ENCODE measurements around the gene SMIM24. TPM values are rescaled to one million over a fixed set of nuclear protein-coding genes. Genes with fewer than 3 reads are reported as not detected.

Gene SMIM24
- total RNA-seq, 2 experiments from 2014 or later: not detected

DNA sequence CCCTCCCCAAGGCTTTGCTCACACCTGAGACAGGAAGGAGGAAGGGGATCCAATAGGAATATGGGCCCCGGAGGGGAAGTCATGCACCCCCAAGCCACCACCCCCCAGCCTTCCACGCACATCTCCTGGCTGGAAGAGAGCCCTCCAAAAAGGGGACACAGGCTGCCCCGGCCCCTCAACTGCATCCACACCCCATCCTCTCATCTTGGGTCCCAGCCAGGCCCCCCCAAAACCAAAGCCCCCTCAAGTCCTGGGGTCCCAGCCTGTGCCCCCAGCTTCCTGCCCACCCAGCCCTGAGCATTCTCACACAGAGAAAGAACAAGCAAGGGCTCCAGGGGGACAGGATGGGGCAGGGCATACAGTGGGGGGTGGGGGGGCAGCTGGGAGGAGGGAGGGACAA, 12.1 kb downstream of the SMIM24 start:
- CTCF ChIA-PET: no interaction called here
- TF ChIP-seq CTCF (IDR thresholded peaks at IDR 0.05): no peak
- Histone ChIP-seq H3K9me3 (ENCODE audit: control insufficient read depth in 1 of 2, insufficient read depth in 1 of 2, low read length in 2 of 2) (no peaks in the 10 kb centered on the region), H3K27me3 (ENCODE audit: control insufficient read depth in 1 of 2, insufficient read depth in 2 of 2, low read length in 2 of 2) (no peaks in the 10 kb centered on the region), H3K36me3 (ENCODE audit: insufficient read depth, low read length) (no peaks in the 10 kb centered on the region), H3K4me1 (ENCODE audit: insufficient read depth, low read length) (no peaks in the 10 kb centered on the region), H3K27ac (ENCODE audit: low read depth in 1 of 2, low read length in 2 of 2) (no peak overlapping the region), H3K4me3 (ENCODE audit: low read length) (no peak overlapping the region)
- H3K36me3 Mint-ChIP-seq (ENCODE audit: low read depth): peaks cover 5% of the 10 kb centered on the region
- intact Hi-C loops (cut with DNase I, micrococcal nuclease): no loop called here
- no peak for DNase-seq
- no peak overlapping the region for H3K27ac Mint-ChIP-seq
- POLR2A ChIA-PET: interaction anchor here (0.6 kb wide), 1 partner anchor 891 kb away, joined by 3 read pairs; no protein-coding TSS in a partner anchor
- H3K27me3 Mint-ChIP-seq: no peaks in the 10 kb centered on the region
- H3K4me1 Mint-ChIP-seq (ENCODE audit: low read depth): no peaks in the 10 kb centered on the region
- H3K9me3 Mint-ChIP-seq: no peaks in the 10 kb centered on the region
- ATAC-seq (ENCODE audit: poor library complexity): no peak
- no peak overlapping the region for H3K4me3 Mint-ChIP-seq

DNA sequence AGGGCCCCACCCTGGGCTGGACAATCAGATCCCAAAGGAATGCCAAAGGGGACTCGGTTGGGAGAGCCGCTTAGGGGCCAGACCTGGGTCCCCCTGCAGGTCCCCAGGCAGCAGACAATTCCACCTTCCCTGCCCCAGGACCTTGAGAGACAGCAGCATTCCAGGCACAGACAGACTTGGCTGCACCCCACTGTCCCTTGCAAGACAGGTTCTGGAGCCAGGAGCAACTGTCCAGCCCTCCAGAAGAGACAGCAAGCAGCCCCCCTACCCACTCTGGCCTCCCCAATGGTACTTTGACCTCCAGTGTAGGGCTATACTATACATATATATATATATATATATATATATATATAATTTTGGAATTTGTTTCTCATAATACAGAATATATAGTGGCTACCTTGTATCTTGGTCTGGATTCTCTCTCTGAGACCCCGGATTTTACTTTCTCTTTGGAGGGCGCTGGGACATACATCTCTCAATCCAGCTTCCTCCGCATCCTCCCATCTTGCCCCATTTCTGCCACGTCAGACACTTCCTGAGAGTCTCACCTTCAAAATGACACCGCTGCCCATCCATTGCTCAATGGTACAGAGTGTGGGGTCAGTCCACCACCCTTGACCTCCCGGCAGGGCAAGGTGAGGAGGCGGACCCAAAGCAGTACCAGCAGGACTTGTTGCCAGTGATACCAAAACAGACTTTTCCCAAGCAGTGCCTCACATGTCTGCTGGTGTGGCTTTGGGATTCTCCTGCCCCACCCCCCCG, 12.7 kb downstream of the SMIM24 start:
- Mint-ChIP-seq H3K27me3 (no peaks in the 10 kb centered on the region), H3K4me3 (no peak overlapping the region), H3K9me3 (no peaks in the 10 kb centered on the region), H3K36me3 (ENCODE audit: low read depth) (peaks cover 8% of the 10 kb centered on the region), H3K27ac (no peak overlapping the region), H3K4me1 (ENCODE audit: low read depth) (no peaks in the 10 kb centered on the region)
- DNase-seq: no peak
- Histone ChIP-seq H3K9me3 (ENCODE audit: control insufficient read depth in 1 of 2, insufficient read depth in 1 of 2, low read length in 2 of 2) (no peaks in the 10 kb centered on the region), H3K4me1 (ENCODE audit: insufficient read depth, low read length) (no peaks in the 10 kb centered on the region), H3K4me3 (ENCODE audit: low read length) (no peak overlapping the region), H3K27ac (ENCODE audit: low read depth in 1 of 2, low read length in 2 of 2) (no peak overlapping the region), H3K36me3 (ENCODE audit: insufficient read depth, low read length) (peaks cover 3% of the 10 kb centered on the region), H3K27me3 (ENCODE audit: control insufficient read depth in 1 of 2, insufficient read depth in 2 of 2, low read length in 2 of 2) (no peaks in the 10 kb centered on the region)
- intact Hi-C loops (cut with DNase I, micrococcal nuclease): no loop called here
- TF ChIP-seq CTCF (IDR thresholded peaks at IDR 0.05): no peak
- CTCF ChIA-PET: no interaction called here
- POLR2A ChIA-PET: interaction anchor here (0.6 kb wide), 1 partner anchor 891 kb away, joined by 3 read pairs; no protein-coding TSS in a partner anchor
- ATAC-seq (ENCODE audit: poor library complexity): no peak

- TF ChIP-seq CTCF (IDR thresholded peaks at IDR 0.05): no peak
- H3K9me3 Mint-ChIP-seq: no peaks in the 10 kb centered on the region
- Histone ChIP-seq H3K9me3 (ENCODE audit: control insufficient read depth in 1 of 2, insufficient read depth in 1 of 2, low read length in 2 of 2) (no peaks in the 10 kb centered on the region), H3K4me1 (ENCODE audit: insufficient read depth, low read length) (no peaks in the 10 kb centered on the region), H3K4me3 (ENCODE audit: low read length) (no peak overlapping the region), H3K36me3 (ENCODE audit: insufficient read depth, low read length) (peaks cover 4% of the 10 kb centered on the region), H3K27me3 (ENCODE audit: control insufficient read depth in 1 of 2, insufficient read depth in 2 of 2, low read length in 2 of 2) (no peaks in the 10 kb centered on the region), H3K27ac (ENCODE audit: low read depth in 1 of 2, low read length in 2 of 2) (no peak overlapping the region)
- no peaks in the 10 kb centered on the region for H3K27me3 Mint-ChIP-seq
- CTCF ChIA-PET: no interaction called here
- H3K4me1 Mint-ChIP-seq (ENCODE audit: low read depth): no peaks in the 10 kb centered on the region
- POLR2A ChIA-PET: no interaction called here
- DNase-seq (no peak), ATAC-seq (ENCODE audit: poor library complexity) (no peak)
- no peak overlapping the region for H3K27ac Mint-ChIP-seq
- no peak overlapping the region for H3K4me3 Mint-ChIP-seq
- intact Hi-C loops (cut with DNase I, micrococcal nuclease): no loop called here
- peaks cover 10% of the 10 kb centered on the region for H3K36me3 Mint-ChIP-seq (ENCODE audit: low read depth)
Observed at GRCh38 chr19:3466635-3467034, 13.7 kb downstream of the SMIM24 start.
